GM21423 (cell line): ENCODE results near the gene TRIM46.

Experiments
- ATAC-seq: cut with Tn5 transposase; IDR thresholded peaks from one replicate; pipeline ENCODE4 v1.9.1; 2021; ENCODE audit warnings: mild to moderate bottlenecking, moderate library complexity; ENCODE audit not compliant: unreplicated experiment

TRIM46 gene

DNA sequence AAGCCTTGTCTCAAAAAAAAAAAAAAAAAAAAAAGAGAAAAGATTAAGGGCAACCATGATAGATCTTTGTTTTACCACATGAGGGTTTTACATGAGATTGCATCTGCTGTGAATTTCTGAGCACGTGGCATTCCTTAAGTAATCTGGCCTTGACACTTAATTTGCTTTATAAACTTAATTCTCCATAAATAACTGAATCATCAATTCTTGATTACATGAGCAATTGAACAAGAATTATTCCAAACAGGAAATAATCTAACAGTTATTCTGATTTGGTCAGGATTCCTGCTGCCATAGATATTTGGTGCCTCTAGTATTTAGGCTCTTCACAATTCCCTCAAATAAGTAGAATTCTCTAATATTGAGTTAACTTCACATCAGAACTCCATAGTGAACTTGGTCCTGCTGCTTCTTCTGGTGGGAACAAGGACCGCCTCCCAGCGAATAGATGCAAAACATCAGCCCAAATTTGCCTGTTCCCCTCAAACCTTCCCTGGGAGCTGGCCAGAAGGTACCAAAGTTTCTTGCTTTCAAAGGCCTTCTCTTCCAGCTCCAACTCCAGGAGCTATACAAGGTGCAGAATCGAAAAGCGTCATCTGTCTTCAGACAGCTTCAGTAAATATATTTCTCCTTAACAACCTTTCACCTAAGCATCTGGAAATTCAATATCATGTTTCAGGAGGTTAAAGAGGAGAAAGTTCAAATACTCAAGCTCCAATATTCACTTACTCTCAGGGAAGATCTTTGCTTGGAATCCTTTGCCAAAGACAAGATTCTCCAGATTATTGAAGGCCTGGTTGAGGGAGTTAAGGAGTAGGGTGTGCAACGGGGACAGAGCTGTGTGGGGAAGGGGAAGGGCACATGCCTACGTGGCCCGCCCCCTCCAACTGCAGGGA is 1.6 kb upstream of the TRIM46 start:
- no peak for ATAC-seq

DNA sequence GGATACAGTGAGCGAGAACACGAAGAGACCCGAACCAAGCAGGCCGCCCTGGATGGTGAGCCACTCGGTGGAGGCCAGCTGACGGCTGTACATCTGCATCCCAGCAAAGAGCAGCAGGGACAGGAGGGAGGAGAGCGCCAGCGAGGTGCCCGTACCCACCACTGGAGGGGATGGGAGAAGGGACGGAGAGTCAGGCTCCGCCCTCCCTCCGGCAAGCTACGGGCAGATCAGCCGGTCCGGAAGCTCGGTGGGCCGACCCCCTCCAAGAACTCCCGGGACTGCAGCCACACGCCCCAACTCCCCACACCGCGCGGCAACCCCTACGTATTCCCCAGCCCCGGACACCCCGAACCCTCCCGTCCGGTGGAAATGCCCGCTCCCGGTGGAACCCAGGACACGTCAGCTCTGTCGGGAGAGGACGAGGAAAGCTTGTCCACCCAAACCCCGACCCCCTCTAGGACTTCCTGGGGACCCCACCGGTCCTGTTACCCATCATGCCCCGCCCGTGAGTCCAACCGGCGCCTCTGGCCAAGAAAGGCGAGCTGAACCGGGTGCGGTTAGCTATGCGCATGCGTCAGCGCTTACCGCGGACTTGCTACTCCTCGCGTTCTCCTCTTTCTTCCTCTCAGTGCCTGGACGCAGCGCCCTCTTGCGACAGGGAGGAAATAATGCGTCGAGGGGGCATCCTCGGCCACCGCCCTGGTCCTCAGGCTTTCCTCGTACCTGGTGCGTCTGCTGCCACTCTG is 744 bp upstream of the TRIM46 start, which contains the start of gene KRTCAP2:
KRTCAP2 (minus strand) TSS at position 573 of the 746 bp plus-strand sequence; CDS start at position 493, 80 bp downstream.
- peak; percentile 77 for ATAC-seq

DNA sequence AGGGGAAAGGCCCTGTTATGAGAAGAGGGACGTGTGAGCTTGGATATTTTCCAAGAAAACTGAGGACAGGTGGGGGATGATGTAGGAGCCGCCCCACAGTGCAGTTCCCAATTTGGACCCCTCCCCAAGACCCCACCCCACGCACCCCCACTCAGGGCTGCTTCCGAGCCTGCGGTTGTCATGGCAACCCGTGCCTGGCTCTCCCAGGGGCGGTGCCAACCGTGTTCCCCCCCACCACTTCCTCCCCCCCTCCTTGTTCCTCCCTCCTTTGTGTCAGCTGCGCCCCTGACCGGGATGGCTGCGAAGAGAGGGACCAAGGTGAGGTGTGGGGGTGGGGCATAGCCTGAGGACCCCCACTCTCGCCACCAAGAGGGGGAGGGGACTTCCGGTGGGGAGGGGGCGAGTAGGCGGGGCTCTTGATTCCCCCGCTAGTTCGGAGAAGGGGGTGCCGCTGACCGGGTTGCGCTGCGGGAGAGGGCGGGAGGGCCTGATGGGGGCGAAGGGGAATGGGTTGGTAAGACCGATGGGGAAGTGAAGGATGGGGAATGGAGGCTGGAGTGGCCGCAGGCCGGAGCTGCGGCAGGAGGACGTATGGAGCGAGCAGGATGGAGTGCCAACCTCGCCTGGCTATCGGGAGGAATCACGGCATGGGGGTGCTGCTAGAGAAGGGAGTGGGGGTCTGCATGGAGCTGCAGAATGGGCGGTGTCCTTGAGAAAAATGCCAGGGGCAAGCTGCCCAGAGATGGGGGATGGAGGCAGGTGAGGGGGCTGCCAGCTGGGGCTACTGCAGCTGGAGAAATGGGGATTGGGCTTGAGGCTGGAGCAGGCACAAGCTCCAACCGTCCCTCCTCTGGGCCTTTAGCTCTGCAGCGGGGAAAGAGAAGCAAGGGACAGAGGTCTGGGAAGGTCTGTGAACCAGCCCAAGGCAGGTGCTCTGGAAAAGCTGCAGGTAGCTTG is 953 bp downstream of the TRIM46 start:
- no peak for ATAC-seq

DNA sequence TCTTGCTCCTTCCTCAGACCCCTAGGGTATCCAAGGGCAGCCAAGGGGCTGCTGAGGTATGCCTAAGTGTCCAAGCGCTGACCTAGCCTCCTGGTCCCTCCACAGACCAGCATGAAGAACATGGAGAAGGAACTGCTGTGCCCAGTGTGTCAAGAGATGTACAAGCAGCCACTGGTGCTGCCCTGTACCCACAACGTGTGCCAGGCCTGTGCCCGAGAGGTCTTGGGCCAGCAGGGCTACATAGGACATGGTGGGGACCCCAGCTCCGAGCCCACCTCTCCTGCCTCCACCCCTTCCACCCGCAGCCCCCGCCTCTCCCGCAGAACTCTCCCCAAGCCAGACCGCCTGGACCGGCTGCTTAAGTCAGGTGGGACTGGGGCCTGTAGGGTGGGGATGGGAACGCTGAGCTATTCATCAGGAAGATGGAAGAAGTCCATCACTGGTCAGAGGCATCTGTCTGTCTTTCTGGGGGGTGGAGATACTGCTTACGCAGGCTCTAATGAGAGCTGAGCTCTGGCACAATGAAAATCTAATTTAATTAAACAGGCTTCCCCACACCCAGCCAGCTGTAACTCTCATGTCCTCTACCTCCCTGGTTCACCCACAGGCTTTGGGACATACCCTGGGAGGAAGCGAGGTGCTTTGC is 1.8 kb downstream of the TRIM46 start:
- no peak for ATAC-seq

DNA sequence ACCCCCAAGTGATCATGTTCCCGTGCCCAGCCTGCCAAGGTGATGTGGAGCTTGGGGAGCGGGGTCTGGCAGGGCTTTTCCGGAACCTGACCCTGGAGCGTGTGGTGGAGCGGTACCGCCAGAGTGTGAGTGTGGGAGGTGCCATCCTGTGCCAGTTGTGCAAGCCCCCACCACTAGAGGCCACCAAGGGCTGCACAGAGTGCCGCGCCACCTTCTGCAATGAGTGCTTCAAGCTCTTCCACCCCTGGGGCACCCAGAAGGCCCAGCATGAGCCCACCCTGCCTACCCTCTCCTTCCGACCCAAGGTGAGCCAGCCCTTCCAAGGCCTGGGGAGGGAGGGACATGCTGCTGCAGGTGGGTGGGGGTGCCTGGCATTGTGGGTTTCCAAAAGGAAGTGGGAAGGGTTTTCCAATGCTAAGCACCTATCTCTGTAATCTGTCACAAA is 2.3 kb downstream of the TRIM46 start:
- ATAC-seq = no peak

DNA sequence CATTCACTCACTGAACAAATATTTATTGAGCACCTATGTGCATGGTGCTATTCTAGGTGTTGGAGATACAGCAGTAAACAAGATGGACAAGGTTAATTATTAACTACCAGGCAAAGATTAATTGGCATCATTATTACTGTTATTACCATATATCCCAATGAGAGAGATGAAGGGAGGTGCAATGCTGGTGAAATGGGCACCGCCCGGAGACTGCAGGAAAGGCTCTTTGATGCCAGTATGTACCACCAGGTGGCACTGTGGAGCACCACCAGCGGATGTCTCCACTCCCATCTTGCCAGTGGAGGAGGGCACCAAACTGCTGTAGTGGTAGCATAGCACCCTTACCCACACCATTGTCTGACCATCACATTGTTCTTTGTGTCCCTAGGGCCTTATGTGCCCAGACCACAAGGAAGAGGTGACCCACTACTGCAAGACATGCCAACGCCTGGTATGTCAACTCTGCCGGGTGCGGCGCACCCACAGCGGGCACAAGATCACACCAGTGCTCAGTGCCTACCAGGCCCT is 3.0 kb downstream of the TRIM46 start:
- ATAC-seq = no peak

DNA sequence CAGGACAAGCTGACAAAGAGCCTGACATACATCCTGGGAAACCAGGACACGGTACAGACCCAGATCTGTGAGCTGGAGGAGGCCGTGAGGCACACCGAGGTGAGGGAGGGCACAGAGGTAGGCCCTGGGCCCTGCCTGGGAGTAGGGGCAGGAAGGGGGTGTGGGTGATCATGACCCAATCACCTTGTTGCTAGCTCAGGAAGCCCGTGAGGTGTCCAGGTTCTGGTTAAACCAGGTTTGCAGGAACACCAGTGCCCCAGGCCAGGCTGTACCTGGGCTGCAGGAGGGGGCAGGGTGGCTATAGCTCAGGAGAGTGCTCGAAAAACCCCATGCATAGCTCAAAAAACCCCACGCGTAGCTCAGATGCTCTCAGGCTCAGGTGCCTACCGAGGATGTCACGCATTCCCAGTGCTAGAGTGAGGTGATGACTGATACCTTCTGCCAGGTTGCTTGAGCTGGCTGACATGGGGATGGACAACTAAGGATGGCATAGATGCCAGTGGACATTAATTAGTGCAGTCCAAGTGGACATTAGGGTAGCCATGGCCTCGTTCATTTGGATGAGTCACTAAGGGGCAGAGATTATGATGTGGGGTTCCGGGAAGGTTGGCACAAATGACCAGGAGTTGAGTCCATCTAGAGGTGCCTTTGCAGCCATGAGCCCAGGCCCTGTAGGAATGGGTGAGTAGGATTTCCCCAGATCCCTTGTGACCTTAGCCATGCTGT is 3.7 kb downstream of the TRIM46 start:
- ATAC-seq = no peak

DNA sequence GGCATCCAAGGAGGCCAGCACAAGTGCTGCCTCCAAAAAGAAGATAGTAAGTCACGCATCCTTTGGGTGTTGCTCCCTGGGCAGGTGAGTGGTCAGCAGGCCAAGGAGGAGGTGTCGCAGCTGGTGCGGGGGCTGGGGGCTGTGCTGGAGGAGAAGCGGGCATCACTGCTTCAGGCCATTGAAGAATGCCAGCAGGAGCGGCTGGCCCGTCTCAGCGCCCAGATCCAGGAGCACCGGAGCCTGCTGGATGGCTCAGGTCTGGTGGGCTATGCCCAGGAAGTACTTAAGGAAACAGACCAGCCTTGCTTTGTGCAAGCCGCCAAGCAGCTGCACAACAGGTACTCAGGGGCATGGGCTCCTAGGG is 4.3 kb downstream of the TRIM46 start:
- no peak for ATAC-seq

DNA sequence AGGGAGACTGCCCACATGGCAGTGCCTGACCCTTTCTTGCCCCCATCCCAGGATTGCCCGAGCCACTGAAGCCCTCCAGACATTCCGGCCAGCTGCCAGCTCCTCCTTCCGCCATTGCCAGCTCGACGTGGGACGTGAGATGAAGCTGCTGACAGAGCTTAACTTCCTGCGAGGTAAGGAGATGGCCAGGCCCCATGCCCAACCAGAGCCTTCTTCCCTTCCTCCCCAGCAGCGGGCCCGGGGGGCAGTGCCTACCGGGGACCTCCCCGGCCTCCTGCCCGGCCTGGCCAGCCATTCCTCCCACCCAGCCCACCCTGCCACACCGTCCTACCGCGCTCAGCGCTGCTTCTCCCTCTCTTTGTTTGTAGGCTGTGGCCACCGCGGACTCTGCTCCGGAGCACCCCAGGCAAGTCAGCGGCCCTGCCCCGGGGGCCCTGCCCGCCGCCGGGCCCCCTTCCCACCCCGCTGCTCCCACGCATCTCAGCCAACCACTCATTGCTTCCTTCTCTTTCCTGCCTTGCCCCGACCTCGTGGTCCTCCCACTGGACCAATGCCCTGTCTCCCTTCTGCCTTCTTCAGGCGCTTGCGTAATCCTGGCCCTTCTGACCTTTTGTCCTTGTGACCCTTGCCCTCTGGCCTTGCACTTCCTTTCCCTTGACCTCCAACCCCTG is 4.9 kb downstream of the TRIM46 start:
- ATAC-seq = no peak

DNA sequence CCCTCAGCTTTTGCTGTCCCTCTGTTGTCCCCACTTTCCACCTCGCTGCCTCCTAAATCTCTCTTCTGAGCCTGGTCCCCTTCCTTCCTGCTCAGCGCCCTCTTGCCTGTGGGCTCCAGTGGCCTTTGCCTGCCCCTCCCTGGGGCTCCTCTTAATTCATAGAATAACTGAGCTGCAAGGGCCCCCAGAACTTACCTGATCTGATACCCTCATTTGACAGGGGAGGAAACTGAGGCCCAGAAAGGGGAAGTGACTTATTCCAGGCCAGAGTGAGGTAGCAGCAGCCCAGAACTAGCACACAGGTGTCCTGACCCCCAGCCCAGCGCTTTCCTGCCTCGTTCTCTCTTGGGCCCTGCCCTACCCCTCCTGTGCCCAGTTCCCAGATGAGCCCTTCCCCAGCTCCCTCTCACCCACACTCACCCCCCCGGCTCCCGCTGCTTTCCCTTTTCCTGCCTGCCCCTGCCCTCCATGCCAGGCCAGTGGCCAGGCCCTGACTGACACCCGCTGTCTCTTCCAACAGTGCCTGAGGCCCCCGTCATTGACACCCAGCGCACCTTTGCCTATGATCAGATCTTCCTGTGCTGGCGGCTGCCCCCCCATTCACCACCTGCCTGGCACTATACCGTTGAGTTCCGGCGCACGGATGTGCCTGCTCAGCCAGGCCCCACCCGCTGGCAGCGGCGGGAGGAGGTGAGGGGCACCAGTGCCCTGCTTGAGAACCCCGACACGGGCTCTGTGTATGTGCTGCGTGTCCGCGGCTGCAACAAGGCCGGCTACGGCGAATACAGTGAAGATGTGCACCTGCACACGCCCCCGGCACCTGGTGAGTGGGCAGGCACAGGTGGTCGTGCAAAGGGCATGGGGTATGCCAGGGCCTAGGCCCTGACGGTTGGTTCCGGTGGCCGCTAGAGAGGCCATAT is 5.7 kb downstream of the TRIM46 start:
- ATAC-seq = no peak

DNA sequence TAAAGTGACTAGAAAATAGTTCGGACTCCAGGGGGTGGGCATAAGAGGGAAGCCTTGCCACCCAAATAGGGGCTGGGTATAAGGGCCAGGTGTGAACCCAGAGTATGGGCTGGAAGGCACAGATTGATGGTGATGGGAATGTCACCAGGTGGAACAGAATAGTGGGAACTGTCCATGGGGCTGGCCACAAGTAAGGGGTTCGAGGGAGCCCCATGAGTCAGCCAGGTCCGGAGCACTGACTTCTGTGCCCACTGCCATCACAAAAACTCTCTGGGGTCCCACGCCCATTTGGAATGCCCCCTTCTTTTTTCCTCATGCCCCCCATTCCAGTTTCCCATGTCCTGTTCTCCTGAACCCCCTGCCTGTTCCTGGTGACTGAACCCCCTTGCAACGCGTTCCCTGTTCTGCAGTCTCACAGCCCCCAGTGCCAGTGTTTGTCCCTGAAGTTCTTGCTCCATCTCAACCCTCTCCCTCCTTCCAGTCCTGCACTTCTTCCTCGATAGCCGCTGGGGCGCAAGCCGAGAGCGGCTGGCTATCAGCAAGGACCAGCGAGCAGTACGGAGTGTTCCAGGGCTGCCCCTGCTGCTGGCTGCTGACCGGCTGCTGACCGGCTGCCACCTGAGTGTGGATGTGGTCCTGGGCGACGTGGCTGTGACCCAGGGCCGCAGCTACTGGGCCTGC is 7.9 kb downstream of the TRIM46 start:
- ATAC-seq = no peak

DNA sequence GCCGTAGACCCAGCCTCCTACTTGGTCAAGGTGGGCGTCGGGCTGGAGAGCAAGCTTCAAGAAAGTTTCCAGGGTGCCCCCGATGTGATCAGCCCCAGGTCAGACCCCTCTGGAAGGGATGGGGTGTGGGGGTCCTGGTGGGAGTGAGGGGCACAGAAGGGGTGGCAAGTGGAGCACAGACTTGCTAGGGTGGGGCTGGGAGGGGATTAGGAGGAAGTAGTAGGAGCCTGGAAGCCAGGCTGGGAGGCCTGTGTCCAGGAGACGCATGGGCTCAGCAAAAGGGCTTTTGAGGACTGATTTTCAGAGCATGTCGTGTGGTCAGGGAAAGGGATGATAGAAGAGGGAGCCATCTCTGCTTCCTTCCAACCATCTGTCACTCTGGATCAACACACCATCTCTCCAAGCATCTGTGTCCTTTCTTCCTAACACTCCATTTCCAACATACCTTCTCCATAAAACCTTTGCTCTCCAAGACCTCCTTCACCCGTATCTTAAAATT is 8.5 kb downstream of the TRIM46 start:
- ATAC-seq = no peak

DNA sequence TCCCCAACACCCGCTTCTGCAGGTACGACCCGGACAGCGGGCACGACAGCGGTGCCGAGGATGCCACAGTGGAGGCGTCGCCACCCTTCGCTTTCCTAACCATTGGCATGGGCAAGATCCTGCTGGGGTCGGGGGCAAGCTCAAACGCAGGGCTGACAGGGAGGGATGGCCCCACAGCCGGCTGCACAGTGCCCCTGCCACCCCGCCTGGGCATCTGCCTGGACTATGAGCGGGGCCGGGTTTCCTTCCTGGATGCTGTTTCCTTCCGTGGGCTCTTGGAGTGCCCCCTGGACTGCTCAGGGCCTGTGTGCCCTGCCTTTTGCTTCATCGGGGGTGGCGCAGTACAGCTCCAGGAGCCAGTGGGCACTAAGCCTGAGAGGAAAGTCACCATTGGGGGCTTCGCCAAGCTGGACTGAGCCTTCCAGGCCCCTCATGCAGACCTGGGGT is 10.1 kb downstream of the TRIM46 start:
- no peak for ATAC-seq

DNA sequence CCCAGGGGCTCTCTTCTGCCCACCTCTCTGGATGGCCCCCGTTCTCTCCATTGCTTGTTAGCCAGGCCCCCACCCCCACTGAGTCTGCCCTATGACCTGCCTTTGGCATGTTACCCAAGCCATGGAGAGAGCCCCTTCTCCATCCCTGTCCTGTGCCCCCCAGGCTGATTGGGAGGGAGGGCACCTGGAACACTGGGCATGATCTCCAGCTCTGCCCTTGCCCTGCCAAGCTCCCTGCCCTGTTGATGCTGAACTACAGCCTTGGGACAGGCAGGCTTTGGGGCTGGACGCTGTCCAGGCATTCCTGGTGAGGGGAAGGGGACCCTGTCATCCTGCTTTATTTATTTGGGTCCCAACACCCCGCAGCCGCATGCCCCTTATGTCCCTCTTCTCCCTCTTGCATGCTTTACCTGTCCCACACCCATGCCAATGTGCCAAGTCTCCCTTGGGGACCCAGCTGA is 10.7 kb downstream of the TRIM46 start:
- ATAC-seq = no peak

DNA sequence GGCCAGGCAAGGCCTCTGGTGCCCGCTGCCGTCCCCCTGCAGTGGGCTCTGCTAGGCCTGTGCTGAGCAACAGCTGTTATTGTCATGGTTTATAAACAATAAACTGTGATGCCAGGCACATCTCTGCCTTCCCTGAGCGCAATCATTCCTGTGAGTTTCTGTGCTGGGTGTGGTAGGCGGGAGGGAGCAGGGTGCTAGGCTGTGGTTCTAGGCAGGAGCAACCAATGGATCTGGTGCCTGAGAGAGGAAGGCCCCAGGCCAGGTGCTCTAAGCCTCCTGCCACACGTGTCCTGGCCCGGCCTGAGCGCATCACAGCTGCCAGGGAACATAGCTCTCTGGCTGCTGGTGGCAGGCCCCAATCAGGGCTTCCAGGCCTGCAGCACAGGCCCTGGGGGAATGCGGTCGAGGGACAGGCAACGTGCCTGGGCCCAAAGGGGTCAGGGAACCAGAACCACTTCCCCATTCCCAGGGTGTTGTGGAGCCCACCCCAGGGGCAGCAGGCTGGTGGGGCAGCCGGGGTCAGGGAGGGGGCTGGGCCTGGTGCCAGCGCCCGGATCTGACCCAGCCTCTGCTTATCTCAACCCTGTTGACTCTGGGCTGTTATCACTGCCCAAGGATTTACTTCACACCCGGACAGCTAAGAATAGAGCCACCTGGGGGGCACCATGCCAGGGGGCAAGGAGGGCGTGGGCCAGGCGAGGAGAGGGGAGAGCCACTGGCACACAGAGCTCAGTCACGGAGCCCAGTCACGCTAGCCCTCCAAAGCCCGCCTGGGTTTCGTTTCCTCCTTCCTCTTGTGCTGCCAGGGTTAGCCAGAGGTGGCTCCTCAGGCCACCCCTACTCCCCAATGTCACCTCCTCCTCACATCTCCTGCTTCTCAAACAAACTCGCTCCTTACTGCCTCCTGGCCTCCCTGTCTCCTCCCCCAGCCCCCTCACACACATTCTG is 11.5 kb downstream of the TRIM46 start:
- ATAC-seq = peak; percentile 76

DNA sequence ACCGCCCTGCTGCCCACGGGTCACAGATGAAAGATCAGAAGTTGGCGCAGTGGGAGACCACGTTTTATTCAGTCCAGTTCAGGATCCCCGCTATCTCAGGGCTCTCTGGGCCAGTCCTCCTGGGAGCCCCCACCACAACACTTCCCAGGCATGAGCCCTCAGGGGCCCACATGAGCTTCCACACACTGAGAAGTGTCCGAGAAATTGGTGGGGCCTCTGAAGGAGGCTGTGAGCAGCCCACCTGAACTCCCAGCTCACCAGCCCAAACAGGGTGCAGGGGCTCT is 12.1 kb downstream of the TRIM46 start:
- peak; percentile 23 for ATAC-seq
